ENCODE results near the gene ZDBF2.

- TF ChIP-seq CTCF (conservative IDR thresholded peaks at IDR 0.05 in 1 of 2, IDR thresholded peaks at IDR 0.05 in 1 of 2; ENCODE audit: extremely low read depth in 1 of 2, insufficient read depth in 1 of 2, low read depth in 1 of 2, low read length in 2 of 2) (no peak), EZH2 (IDR thresholded peaks at IDR 0.05; ENCODE audit: borderline replicate concordance, low read length) (no peak)
Observed at GRCh38 chr2:206276169-206276942, 1.9 kb downstream of the ZDBF2 start.

All from mammary epithelial cell (primary cell).